ENCODE data around the gene PCDHGA8.

GRCh38 chr5:141431286-141431685 is 38.9 kb downstream of the PCDHGA8 start:
- TF ChIP-seq JUNB (IDR thresholded peaks at IDR 0.05) (no peak), ZC3H11A (IDR thresholded peaks at IDR 0.05) (no peak), CTCF (IDR thresholded peaks at IDR 0.05) (no peak), REST (IDR thresholded peaks at IDR 0.05) (no peak), KDM5A (IDR thresholded peaks at IDR 0.05) (no peak), HDAC2 (IDR thresholded peaks at IDR 0.05) (no peak), MYC (IDR thresholded peaks at IDR 0.05; ENCODE audit: borderline replicate concordance, low read length) (no peak), RNF2 (IDR thresholded peaks at IDR 0.05; ENCODE audit: borderline replicate concordance, low read depth) (no peak), NR3C1 (IDR thresholded peaks at IDR 0.05) (no peak)
